Neural cell (in vitro differentiated cells): ENCODE data around the gene SPECC1L. TPM values are rescaled to one million over a fixed set of nuclear protein-coding genes. Genes with fewer than 3 reads are reported as not detected.

ENCODE experiments used
- H2AFZ ChIP-seq: fragments of 200-600, 300-800 bp; sonication (generic), shearing (Covaris generic); 2 replicates; pipeline ENCODE4 v1.6.0; 2014; ENCODE audit warnings: low read depth, mild to moderate bottlenecking, antibody characterized with exemption, low read length, moderate library complexity
- H3F3A ChIP-seq: fragments of 200-600 bp; shearing (Covaris generic); 2 replicates; pipeline ENCODE4 v1.6.1; 2016; ENCODE audit warnings: mild to moderate bottlenecking, moderate library complexity, mixed read lengths, antibody characterized with exemption, low read length; ENCODE audit not compliant: insufficient read depth, poor library complexity, severe bottlenecking
- H3K27ac ChIP-seq: fragments of 200-600, 300-800 bp; sonication (generic), shearing (Covaris generic); 2 replicates; pipeline ENCODE4 v1.5.1; 2014; ENCODE audit warnings: mild to moderate bottlenecking, low read length, moderate library complexity
- H3K27me3 ChIP-seq: fragments of 300-800, 200-600 bp; sonication (generic), shearing (Covaris generic); 2 replicates; pipeline ENCODE4 v1.6.0; 2014; ENCODE audit warnings: mild to moderate bottlenecking, low read depth, low read length, moderate library complexity; ENCODE audit not compliant: insufficient read depth
- H3K36me3 ChIP-seq: fragments of 300-800, 200-600 bp; sonication (generic), shearing (Covaris generic); 2 replicates; pipeline ENCODE4 v1.5.1; 2014; ENCODE audit warnings: mild to moderate bottlenecking, antibody characterized with exemption, low read length, moderate library complexity; ENCODE audit not compliant: insufficient read depth
- H3K4me2 ChIP-seq: fragments of 300-800, 200-600 bp; sonication (generic), shearing (Covaris generic); 2 replicates; pipeline ENCODE4 v1.6.0; 2014; ENCODE audit warnings: mild to moderate bottlenecking, low read length
- H3K4me3 ChIP-seq: fragments of 300-800, 200-600 bp; sonication (generic), shearing (Covaris generic); 2 replicates; pipeline ENCODE4 v1.5.1; 2014; ENCODE audit warnings: mild to moderate bottlenecking, low read length, moderate library complexity
- H3K79me2 ChIP-seq: fragments of 200-600 bp; shearing (Covaris generic); replicated peaks from 2 replicates; pipeline ENCODE4 v1.6.0; 2014; ENCODE audit warnings: mild to moderate bottlenecking, low read length, moderate library complexity; ENCODE audit not compliant: insufficient read depth
- H3K9ac ChIP-seq: fragments of 300-800, 200-600 bp; sonication (generic), shearing (Covaris generic); 2 replicates; pipeline ENCODE4 v1.6.1; 2016; ENCODE audit warnings: mild to moderate bottlenecking, low read length, mixed read lengths
- H3K9me2 ChIP-seq: fragments of 200-600 bp; shearing (Covaris generic); 2 replicates; pipeline ENCODE4 v1.6.1; 2016; ENCODE audit warnings: mild to moderate bottlenecking, low read length, mixed read lengths; ENCODE audit not compliant: insufficient read depth
- H3K9me3 ChIP-seq: fragments of 200-600, 300-800 bp; sonication (generic), shearing (Covaris generic); 2 replicates; pipeline ENCODE4 v1.6.1; 2016; ENCODE audit warnings: mild to moderate bottlenecking, mixed run types, low read length, moderate library complexity, mixed read lengths
- H4K20me1 ChIP-seq: fragments of 200-600 bp; shearing (Covaris generic); 2 replicates; pipeline ENCODE4 v1.6.1; 2016; ENCODE audit warnings: mild to moderate bottlenecking, mixed run types; ENCODE audit not compliant: insufficient read depth
- CTCF ChIP-seq: fragments of 450-650 bp; IDR thresholded peaks from 2 replicates; pipeline ENCODE4 v1.5.1; 2014; ENCODE audit warnings: antibody characterized with exemption, mild to moderate bottlenecking, moderate library complexity; ENCODE audit not compliant: poor library complexity, severe bottlenecking
- EP300 ChIP-seq: fragments of 450-650 bp; conservative IDR thresholded peaks from 2 replicates; pipeline ENCODE4 v1.6.1; 2014; ENCODE audit warnings: antibody characterized with exemption, mild to moderate bottlenecking, moderate library complexity; ENCODE audit not compliant: poor library complexity, severe bottlenecking
- EZH2 ChIP-seq: fragments of 200-600, 300-800 bp; shearing (Covaris generic), sonication (generic); IDR thresholded peaks from 2 replicates; pipeline ENCODE4 v1.6.1; 2014; ENCODE audit warnings: antibody characterized with exemption, low read length, borderline replicate concordance, mild to moderate bottlenecking; ENCODE audit not compliant: insufficient read depth, poor library complexity, severe bottlenecking
- MXI1 ChIP-seq: fragments of 450-650 bp; conservative IDR thresholded peaks from 2 replicates; pipeline ENCODE4 v1.6.1; 2014; ENCODE audit warnings: antibody characterized with exemption, mild to moderate bottlenecking; ENCODE audit not compliant: poor library complexity, severe bottlenecking
- POLR2AphosphoS5 ChIP-seq: IDR thresholded peaks from 2 replicates; pipeline ENCODE4 v1.6.1; 2012
- RAD21 ChIP-seq: fragments of 450-650 bp; conservative IDR thresholded peaks from 2 replicates; pipeline ENCODE4 v1.6.1; 2014; ENCODE audit warnings: antibody characterized with exemption, mild to moderate bottlenecking, moderate library complexity
- REST ChIP-seq: IDR thresholded peaks from 2 replicates; pipeline ENCODE4 v1.6.1; 2012; ENCODE audit warnings: borderline replicate concordance
- SMC3 ChIP-seq: fragments of 450-650 bp; conservative IDR thresholded peaks from 2 replicates; pipeline ENCODE4 v1.6.1; 2014; ENCODE audit warnings: antibody characterized with exemption, mild to moderate bottlenecking, moderate library complexity; ENCODE audit not compliant: poor library complexity
- TAF1 ChIP-seq: IDR thresholded peaks from 2 replicates; pipeline ENCODE4 v1.6.1; 2012; ENCODE audit warnings: low read depth
- polyA plus RNA-seq: library from polyadenylated mRNA; depleted of rRNA; stranded (reverse); fragments of >200 nt; gene quantifications from 2 replicates; pipeline ENCODE4 v1.2.3, GENCODE V29; 2014

Gene SPECC1L
- polyA plus RNA-seq, 1 donor from 2014 or later: 27.1 TPM

GRCh38 chr22:24432059-24432853 is 161.6 kb downstream of the SPECC1L start:
- no peak for TF ChIP-seq CTCF
- no peak for TF ChIP-seq SMC3
- TF ChIP-seq TAF1: no peak
- no peak for TF ChIP-seq RAD21
- no peak for TF ChIP-seq POLR2AphosphoS5
- no peak for TF ChIP-seq EP300
- TF ChIP-seq EZH2: no peak
- TF ChIP-seq MXI1: no peak
- no peak for TF ChIP-seq REST
- no peaks in the 10 kb centered on the region for H3K9me3 ChIP-seq
- no peaks in the 10 kb centered on the region for H4K20me1 ChIP-seq
- H3K27me3 ChIP-seq: no peaks in the 10 kb centered on the region
- H3K27ac ChIP-seq: no peak overlapping the region
- H3K9ac ChIP-seq: no peak overlapping the region
- H3F3A ChIP-seq: no peaks in the 10 kb centered on the region
- no peak overlapping the region for H2AFZ ChIP-seq
- no peak overlapping the region for H3K4me3 ChIP-seq
- H3K79me2 ChIP-seq: no peaks in the 10 kb centered on the region
- no peaks in the 10 kb centered on the region for H3K36me3 ChIP-seq
- H3K4me2 ChIP-seq: no peak overlapping the region
- no peaks in the 10 kb centered on the region for H3K9me2 ChIP-seq

GRCh38 chr22:24433001-24433827 is 162.6 kb downstream of the SPECC1L start:
- Histone ChIP-seq H3K36me3 (no peaks in the 10 kb centered on the region), H3K9me3 (no peaks in the 10 kb centered on the region), H3K4me2 (no peak overlapping the region), H3K9me2 (no peaks in the 10 kb centered on the region), H3F3A (no peaks in the 10 kb centered on the region), H2AFZ (no peak overlapping the region), H3K27ac (no peak overlapping the region), H3K27me3 (no peaks in the 10 kb centered on the region), H3K9ac (no peak overlapping the region), H3K4me3 (no peak overlapping the region), H4K20me1 (no peaks in the 10 kb centered on the region), H3K79me2 (no peaks in the 10 kb centered on the region)
- TF ChIP-seq EZH2 (no peak), RAD21 (no peak), CTCF (no peak), MXI1 (no peak), TAF1 (no peak), REST (no peak), SMC3 (no peak), POLR2AphosphoS5 (no peak), EP300 (no peak)
